GM19372 (cell line): ENCODE measurements around the gene RBM18.

Experiments
- ATAC-seq: cut with Tn5 transposase; IDR thresholded peaks from one replicate; pipeline ENCODE4 v1.9.1; 2021; ENCODE audit warnings: mild to moderate bottlenecking, low read depth, moderate library complexity; ENCODE audit not compliant: unreplicated experiment

RBM18 gene

GRCh38 chr9:122207096-122207495, 57.5 kb downstream of the RBM18 start:
- ATAC-seq = no peak

DNA sequence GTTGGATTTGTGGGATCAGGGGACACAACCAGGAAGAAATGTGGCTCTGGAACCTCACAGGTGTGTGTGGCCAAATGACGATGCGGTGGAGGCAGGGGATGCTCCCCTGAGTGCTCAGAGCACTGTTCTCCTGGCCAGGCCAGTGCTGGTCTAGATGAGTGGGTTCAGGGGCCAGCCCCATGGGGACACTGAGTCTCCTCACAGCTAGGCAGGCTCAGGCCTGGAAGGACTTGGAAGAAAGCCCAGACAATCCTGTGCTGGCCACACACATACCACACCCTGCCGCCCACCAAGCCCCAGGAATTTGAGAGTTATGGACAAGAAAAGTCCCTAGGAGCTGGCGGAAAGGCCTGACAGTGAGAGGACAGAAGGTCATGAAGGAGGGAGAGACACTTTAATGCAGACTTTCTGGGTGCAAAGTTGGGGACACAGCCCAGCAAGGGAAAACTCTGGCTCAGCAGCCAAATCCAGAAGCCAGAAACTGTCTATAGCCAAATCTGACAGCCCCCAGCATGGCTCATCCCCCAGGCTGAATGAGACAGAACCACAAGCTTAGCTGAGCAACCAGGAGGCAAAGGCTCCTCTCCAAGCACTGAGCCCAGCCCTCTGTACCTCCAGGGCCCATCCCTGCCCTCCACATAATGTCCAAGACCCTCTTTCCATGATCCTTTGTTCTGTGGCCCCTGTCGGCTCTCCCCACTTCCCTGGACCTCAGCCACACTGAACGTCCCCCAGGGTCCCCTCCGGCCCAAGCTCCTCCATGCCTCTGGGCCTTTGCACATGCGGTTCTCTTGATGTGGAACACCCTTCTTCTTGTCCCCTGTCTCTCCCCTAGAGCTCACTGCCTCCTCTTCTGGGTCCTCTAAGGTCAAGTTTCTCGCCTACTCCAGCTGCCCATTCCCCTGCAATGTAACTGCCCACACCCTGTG, 58.3 kb downstream of the RBM18 start:
- no peak for ATAC-seq

DNA sequence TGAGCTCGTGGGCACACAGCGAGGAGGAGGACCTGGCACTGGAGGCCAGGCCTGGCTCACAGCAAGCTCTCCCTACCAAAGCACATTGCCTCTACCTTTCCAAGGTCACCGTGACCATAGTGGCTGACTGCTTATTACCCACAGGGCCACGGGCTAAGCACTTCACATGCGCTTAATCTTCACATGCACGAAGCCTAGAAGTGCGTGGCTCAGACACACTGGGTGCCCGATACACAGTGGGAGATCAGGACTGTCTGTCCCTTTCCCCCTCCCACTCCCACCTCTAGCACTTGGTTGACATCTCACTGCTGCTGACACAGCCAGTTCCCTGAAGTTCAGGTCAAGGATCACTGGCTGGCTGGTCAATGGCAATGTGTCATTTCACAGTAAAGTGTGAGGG, 59.5 kb downstream of the RBM18 start:
- ATAC-seq = no peak

DNA sequence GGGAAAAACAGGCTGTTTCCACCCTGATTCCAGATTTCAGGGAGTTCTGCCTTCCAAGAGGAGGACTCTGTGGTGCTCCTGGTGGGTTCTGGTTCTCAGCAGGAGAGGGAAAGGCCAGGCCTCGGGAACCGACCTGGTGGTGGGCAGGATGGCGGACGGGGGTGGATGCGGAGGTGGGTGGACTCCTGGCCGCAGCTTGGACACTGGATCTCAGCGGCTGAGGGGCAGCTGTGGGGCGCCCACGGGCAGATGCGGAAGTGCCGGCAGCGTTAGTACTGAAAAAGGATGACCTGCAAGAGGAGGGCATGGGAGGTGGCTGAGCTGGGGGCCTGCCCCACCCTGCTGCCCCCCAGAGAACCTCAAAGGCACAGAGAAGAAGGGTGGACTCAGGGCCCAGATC, 60.1 kb downstream of the RBM18 start:
- ATAC-seq = no peak

GRCh38 chr9:122204055-122204454, 60.6 kb downstream of the RBM18 start:
- ATAC-seq = no peak

- ATAC-seq = no peak
Measured at GRCh38 chr9:122202111-122202510, 62.5 kb downstream of the RBM18 start.

- ATAC-seq = no peak
Measured at GRCh38 chr9:122201641-122202040, 63.0 kb downstream of the RBM18 start.

- no peak for ATAC-seq
Measured at GRCh38 chr9:122200960-122201595, 63.6 kb downstream of the RBM18 start.

- ATAC-seq = no peak
Measured at GRCh38 chr9:122197882-122198281, 66.8 kb downstream of the RBM18 start.

- ATAC-seq = no peak
Measured at GRCh38 chr9:122197426-122197825, 67.2 kb downstream of the RBM18 start.

DNA sequence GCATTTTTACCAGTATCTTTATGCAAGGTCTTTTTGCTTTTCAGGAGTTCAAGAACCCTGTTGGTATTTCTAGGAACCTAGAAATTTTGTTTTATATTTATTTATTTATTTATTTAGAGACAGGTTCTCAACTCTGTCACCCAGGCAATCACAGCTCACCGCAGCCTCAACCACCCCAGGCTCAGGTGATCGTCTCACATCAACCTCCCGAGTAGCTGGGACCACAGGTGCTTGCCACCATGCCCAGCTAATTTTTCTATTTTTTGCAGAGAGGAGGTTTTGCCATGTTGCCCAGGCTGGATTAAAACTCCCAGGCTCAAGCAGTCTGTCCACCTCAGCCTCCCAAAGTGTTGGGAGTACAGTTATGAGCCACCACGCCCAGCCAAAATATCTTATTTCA, 68.8 kb downstream of the RBM18 start:
- ATAC-seq = no peak

DNA sequence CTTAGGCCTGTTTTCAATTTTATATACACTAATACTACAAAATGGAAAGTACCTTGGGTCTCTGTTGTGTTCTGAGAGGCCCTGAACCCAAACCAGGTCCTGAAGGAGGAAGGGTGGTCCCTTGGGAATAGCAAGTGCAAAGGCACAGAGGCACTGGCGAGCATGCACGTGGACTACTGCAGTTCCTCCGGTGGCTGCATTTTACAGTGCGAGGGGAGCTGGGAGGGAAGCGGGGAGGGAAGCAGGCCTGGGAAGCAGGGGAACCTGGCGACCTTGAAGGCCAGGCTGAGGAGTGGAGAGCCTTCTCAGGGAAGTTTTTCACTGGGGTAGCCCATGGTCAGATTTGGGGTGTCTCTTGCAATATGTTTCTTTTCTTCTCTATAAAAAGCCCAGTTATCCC, 71.0 kb downstream of the RBM18 start:
- ATAC-seq = no peak

DNA sequence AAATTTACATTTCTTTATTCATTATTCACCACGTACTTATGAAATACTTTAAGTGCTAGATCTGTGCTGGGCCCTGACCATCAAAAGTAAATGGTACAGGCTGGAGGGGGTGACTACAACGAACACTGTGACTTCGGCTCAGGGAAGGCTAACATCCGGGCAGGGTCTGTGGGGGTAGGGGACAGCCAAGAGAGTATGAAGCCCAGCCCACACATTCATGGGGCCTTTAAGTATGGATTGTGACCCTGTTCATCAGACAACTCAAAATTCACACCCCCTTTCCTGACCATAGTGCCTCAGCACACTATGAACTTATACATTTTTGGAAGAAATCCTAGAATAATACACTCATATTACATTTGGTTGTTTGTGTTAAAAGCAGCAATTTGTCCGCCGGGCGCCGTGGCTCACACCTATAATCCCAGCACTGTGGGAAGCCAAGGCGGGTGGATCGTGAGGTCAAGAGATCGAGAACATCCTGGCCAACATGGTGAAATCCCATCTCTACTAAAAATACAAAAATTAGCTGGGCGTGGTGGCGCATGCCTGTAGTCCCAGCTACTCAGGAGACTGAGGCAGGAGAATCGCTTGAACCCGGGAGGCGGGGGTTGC, 71.6 kb downstream of the RBM18 start:
- no peak for ATAC-seq

GRCh38 chr9:122192261-122192875, 72.3 kb downstream of the RBM18 start:
- no peak for ATAC-seq

DNA sequence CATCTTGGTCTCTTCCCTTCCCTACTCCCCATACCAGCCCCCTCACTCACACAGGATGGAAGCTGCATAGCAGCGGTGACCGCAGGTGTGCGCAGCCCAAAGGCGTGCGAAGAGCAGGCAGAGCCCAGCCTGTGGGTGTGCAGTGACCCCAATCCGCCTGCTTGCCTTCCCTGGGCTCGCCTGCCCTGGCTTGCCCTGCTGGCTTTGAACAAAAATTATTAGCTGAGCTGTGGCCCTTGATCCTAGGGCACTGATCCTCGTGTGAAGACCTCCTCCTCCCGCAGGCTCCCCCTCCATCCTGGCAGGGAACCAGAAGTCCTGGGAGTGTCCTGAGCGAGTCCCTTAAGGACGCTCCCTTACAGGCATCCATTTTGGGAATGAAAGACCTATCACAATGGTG, 73.1 kb downstream of the RBM18 start:
- no peak for ATAC-seq

DNA sequence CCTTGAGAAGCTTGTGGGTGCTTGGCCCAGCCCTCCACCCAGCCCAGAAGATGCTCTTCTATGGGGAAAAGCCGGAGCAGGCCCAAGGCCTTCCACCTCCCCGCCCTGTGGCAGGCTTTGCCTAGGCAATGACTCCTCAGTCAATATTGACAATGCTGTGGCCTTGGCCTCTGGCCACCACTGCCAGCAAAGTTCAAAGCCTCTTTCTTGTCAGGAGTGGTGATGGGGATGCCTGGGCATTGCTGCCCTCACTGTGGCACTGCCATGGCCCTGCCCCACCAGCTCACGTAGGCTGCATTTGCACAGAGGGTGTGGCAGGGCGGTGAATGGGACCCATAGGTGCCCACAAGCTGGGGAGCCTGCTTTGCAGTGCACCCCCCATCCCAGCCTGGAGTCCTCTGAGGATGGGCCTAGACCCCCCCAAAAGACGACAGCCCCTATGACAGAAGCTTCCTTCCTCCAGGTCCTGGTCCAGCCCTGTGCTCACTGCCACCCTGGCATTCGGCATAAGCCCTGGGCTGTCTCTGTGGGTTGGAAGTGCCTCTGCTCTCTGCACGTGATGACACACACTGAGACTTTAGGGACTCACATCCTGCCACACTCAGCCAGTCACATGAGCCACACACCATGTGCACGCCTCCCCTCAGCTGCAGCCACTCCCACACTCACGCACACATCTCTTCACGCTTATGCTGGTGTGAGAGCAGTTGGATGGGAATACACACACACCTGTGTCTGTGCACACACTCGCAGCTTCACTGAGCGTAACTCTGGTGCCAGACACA, 73.9 kb downstream of the RBM18 start:
- ATAC-seq = no peak

- ATAC-seq = no peak
Measured at GRCh38 chr9:122188369-122188768, 76.3 kb downstream of the RBM18 start.
